Measurements from ENCODE around the gene SCAMP3. TPM values are rescaled to one million over a fixed set of nuclear protein-coding genes. Genes with fewer than 3 reads are reported as not detected.

SCAMP3 gene
- total RNA-seq, 2 experiments from 2014 or later, result 81.3 to 97.2 TPM

Other genes starting within 250 kb of the SCAMP3 start
- under 1 TPM; 0.20 to 0.36 TPM for gene DCST2, start 228.6 kb downstream of the SCAMP3 start, total RNA-seq
- gene DCST1, start 228.5 kb downstream of the SCAMP3 start, total RNA-seq, result not detected
- 10 to 100 TPM; 36.4 to 37.2 TPM for gene ADAM15, start 211.0 kb downstream of the SCAMP3 start, total RNA-seq
- gene EFNA4, start 198.6 kb downstream of the SCAMP3 start, total RNA-seq, result 1 to 10 TPM; 7.1 to 7.8 TPM
- 1 to 10 TPM; 5.1 to 8.6 TPM for gene EFNA3, start 183.5 kb downstream of the SCAMP3 start, total RNA-seq
- under 1 TPM; 0.59 to 0.60 TPM for gene EFNA1, start 134.5 kb downstream of the SCAMP3 start, total RNA-seq
- gene SLC50A1, start 126.5 kb downstream of the SCAMP3 start, total RNA-seq, result 10 to 100 TPM; 59.7 to 64.0 TPM
- 10 to 100 TPM; 37.1 to 38.1 TPM for gene DPM3, start 121.8 kb downstream of the SCAMP3 start, total RNA-seq
- 100 to 1,000 TPM; 124 to 125 TPM for gene KRTCAP2, start 89.1 kb downstream of the SCAMP3 start, total RNA-seq
- gene TRIM46, start 88.5 kb downstream of the SCAMP3 start, total RNA-seq, result 1 to 10 TPM; 5.8 to 6.1 TPM
- 10 to 100 TPM; 11.1 to 12.0 TPM for gene THBS3, start 54.5 kb downstream of the SCAMP3 start, total RNA-seq
- gene MTX1, start 53.7 kb downstream of the SCAMP3 start, total RNA-seq, result 10 to 100 TPM; 59.2 to 61.0 TPM
- 10 to 100 TPM; 41.1 to 42.2 TPM for gene ENTREP3, start 6.9 kb downstream of the SCAMP3 start, total RNA-seq
- gene CLK2, start 11.1 kb upstream of the SCAMP3 start, total RNA-seq, result 10 to 100 TPM; 80.6 to 85.4 TPM
- gene HCN3, start 15.1 kb upstream of the SCAMP3 start, total RNA-seq, result 1 to 10 TPM; 1.5 TPM
- gene PKLR, start 39.1 kb upstream of the SCAMP3 start, total RNA-seq, result not detected
- gene FDPS, start 46.5 kb upstream of the SCAMP3 start, total RNA-seq, result 100 to 1,000 TPM; 293 to 316 TPM
- gene RUSC1, start 58.5 kb upstream of the SCAMP3 start, total RNA-seq, result 10 to 100 TPM; 21.2 to 21.6 TPM